Measurements from ENCODE around the gene PCDHAC1.

Gene PCDHAC1

GRCh38 chr5:140966293-140967225 is 40.5 kb downstream of the PCDHAC1 start, which contains the start of gene PCDHAC2:
Gene PCDHAC2, plus strand, starts transcription at chr5:140966476. Its CDS starts 291 bp downstream, at chr5:140966767.
- 1% methylated on average over 80 of the region's 80 CpGs for WGBS, 2 experiments
- Histone ChIP-seq H3K4me3 (ENCODE audit: insufficient read depth, low read depth, low read length) (peak within 1 kb of the TSS; percentile 47), H3K27me3 (ENCODE audit: control insufficient read depth, insufficient read depth, low read length, poor library complexity, severe bottlenecking) (peaks cover 48% of the 10 kb centered on the region), H3K4me1 (ENCODE audit: control insufficient read depth, insufficient read depth, low read length) (peaks cover 6% of the 10 kb centered on the region), H3K36me3 (ENCODE audit: control insufficient read depth, insufficient read depth, low read length) (no peaks in the 10 kb centered on the region), H3K27ac (ENCODE audit: insufficient read depth, low read depth, low read length, poor library complexity, severe bottlenecking) (no peak within 1 kb of the TSS), H3K9me3 (ENCODE audit: control insufficient read depth, low read length) (no peaks in the 10 kb centered on the region)

- WGBS, 2 experiments, result 48 to 51% methylated on average over 34 of the region's 34 CpGs
These were observed 41.3 kb downstream of the PCDHAC1 start for GRCh38 chr5:140967226-140967893.

GRCh38 chr5:140969880-140970279 is 43.8 kb downstream of the PCDHAC1 start:
- H3K27me3 ChIP-seq (ENCODE audit: control insufficient read depth, insufficient read depth, low read length, poor library complexity, severe bottlenecking), result peaks cover 38% of the 10 kb centered on the region
- H3K27ac ChIP-seq (ENCODE audit: insufficient read depth, low read depth, low read length, poor library complexity, severe bottlenecking), result no peak overlapping the region
- no peaks in the 10 kb centered on the region for H3K9me3 ChIP-seq (ENCODE audit: control insufficient read depth, low read length)
- H3K4me1 ChIP-seq (ENCODE audit: control insufficient read depth, insufficient read depth, low read length), result peaks cover 6% of the 10 kb centered on the region
- no peak overlapping the region for H3K4me3 ChIP-seq (ENCODE audit: insufficient read depth, low read depth, low read length)
- no peaks in the 10 kb centered on the region for H3K36me3 ChIP-seq (ENCODE audit: control insufficient read depth, insufficient read depth, low read length)

More at GRCh38 chr5:140967226-140967893, 41.3 kb downstream of the PCDHAC1 start:
- Histone ChIP-seq H3K9me3 (ENCODE audit: control insufficient read depth, low read length) (no peaks in the 10 kb centered on the region), H3K27ac (ENCODE audit: insufficient read depth, low read depth, low read length, poor library complexity, severe bottlenecking) (no peak overlapping the region), H3K27me3 (ENCODE audit: control insufficient read depth, insufficient read depth, low read length, poor library complexity, severe bottlenecking) (peaks cover 48% of the 10 kb centered on the region), H3K4me1 (ENCODE audit: control insufficient read depth, insufficient read depth, low read length) (peaks cover 6% of the 10 kb centered on the region), H3K4me3 (ENCODE audit: insufficient read depth, low read depth, low read length) (peak overlapping the region; percentile 47), H3K36me3 (ENCODE audit: control insufficient read depth, insufficient read depth, low read length) (no peaks in the 10 kb centered on the region)

GRCh38 chr5:140973550-140973949 is 47.5 kb downstream of the PCDHAC1 start:
- Histone ChIP-seq H3K4me3 (ENCODE audit: insufficient read depth, low read depth, low read length) (no peak overlapping the region), H3K4me1 (ENCODE audit: control insufficient read depth, insufficient read depth, low read length) (peaks cover 4% of the 10 kb centered on the region), H3K9me3 (ENCODE audit: control insufficient read depth, low read length) (no peaks in the 10 kb centered on the region), H3K27me3 (ENCODE audit: control insufficient read depth, insufficient read depth, low read length, poor library complexity, severe bottlenecking) (peaks cover 4% of the 10 kb centered on the region), H3K36me3 (ENCODE audit: control insufficient read depth, insufficient read depth, low read length) (no peaks in the 10 kb centered on the region), H3K27ac (ENCODE audit: insufficient read depth, low read depth, low read length, poor library complexity, severe bottlenecking) (no peak overlapping the region)

- WGBS, 2 experiments, result 89 to 94% methylated on average over 3 of the region's 3 CpGs
These were observed 50.9 kb downstream of the PCDHAC1 start for GRCh38 chr5:140977003-140977402.

GRCh38 chr5:140978260-140978659 is 52.2 kb downstream of the PCDHAC1 start:
- H3K27ac ChIP-seq (ENCODE audit: insufficient read depth, low read depth, low read length, poor library complexity, severe bottlenecking), result no peak overlapping the region
- 91% methylated on average over 2 of the region's 2 CpGs for WGBS, 2 experiments

More at GRCh38 chr5:140977003-140977402, 50.9 kb downstream of the PCDHAC1 start:
- Histone ChIP-seq H3K9me3 (ENCODE audit: control insufficient read depth, low read length) (no peaks in the 10 kb centered on the region), H3K4me1 (ENCODE audit: control insufficient read depth, insufficient read depth, low read length) (peaks cover 4% of the 10 kb centered on the region), H3K36me3 (ENCODE audit: control insufficient read depth, insufficient read depth, low read length) (no peaks in the 10 kb centered on the region), H3K27me3 (ENCODE audit: control insufficient read depth, insufficient read depth, low read length, poor library complexity, severe bottlenecking) (no peaks in the 10 kb centered on the region), H3K4me3 (ENCODE audit: insufficient read depth, low read depth, low read length) (no peak overlapping the region), H3K27ac (ENCODE audit: insufficient read depth, low read depth, low read length, poor library complexity, severe bottlenecking) (no peak overlapping the region)

GRCh38 chr5:140978983-140979382 is 52.9 kb downstream of the PCDHAC1 start:
- 95 to 100% methylated on average over 1 of the region's 1 CpG for WGBS, 2 experiments
- Histone ChIP-seq H3K4me3 (ENCODE audit: insufficient read depth, low read depth, low read length) (no peak overlapping the region), H3K27ac (ENCODE audit: insufficient read depth, low read depth, low read length, poor library complexity, severe bottlenecking) (no peak overlapping the region), H3K4me1 (ENCODE audit: control insufficient read depth, insufficient read depth, low read length) (peaks cover 4% of the 10 kb centered on the region), H3K36me3 (ENCODE audit: control insufficient read depth, insufficient read depth, low read length) (no peaks in the 10 kb centered on the region), H3K27me3 (ENCODE audit: control insufficient read depth, insufficient read depth, low read length, poor library complexity, severe bottlenecking) (no peaks in the 10 kb centered on the region), H3K9me3 (ENCODE audit: control insufficient read depth, low read length) (no peaks in the 10 kb centered on the region)

More at GRCh38 chr5:140978260-140978659, 52.2 kb downstream of the PCDHAC1 start:
- Histone ChIP-seq H3K4me3 (ENCODE audit: insufficient read depth, low read depth, low read length) (no peak overlapping the region), H3K27me3 (ENCODE audit: control insufficient read depth, insufficient read depth, low read length, poor library complexity, severe bottlenecking) (no peaks in the 10 kb centered on the region), H3K9me3 (ENCODE audit: control insufficient read depth, low read length) (no peaks in the 10 kb centered on the region), H3K36me3 (ENCODE audit: control insufficient read depth, insufficient read depth, low read length) (no peaks in the 10 kb centered on the region), H3K4me1 (ENCODE audit: control insufficient read depth, insufficient read depth, low read length) (peaks cover 4% of the 10 kb centered on the region)
